GM19468 (cell line): ENCODE data around the gene SZRD1.

ENCODE experiments used
- ATAC-seq: cut with Tn5 transposase; IDR thresholded peaks from one replicate; pipeline ENCODE4 v1.9.1; 2021; ENCODE audit warnings: mild to moderate bottlenecking, moderate library complexity, moderate number of reproducible peaks; ENCODE audit not compliant: unreplicated experiment; ENCODE audit errors: extremely low read depth

Gene SZRD1

GRCh38 chr1:16393570-16394521 is 26.8 kb downstream of the SZRD1 start:
- no peak for ATAC-seq

- ATAC-seq, result no peak
Observed at GRCh38 chr1:16394977-16395376, 27.9 kb downstream of the SZRD1 start.

- no peak for ATAC-seq
Observed at GRCh38 chr1:16396591-16396990, 29.5 kb downstream of the SZRD1 start.

GRCh38 chr1:16397120-16397519 is 30.1 kb downstream of the SZRD1 start:
- no peak for ATAC-seq

- ATAC-seq, result no peak
Observed at GRCh38 chr1:16398371-16398953, 31.4 kb downstream of the SZRD1 start.

GRCh38 chr1:16402742-16403141 is 35.7 kb downstream of the SZRD1 start:
- ATAC-seq, result no peak

- ATAC-seq, result no peak
Observed at GRCh38 chr1:16405441-16405840, 38.4 kb downstream of the SZRD1 start.

GRCh38 chr1:16406868-16407267 is 39.8 kb downstream of the SZRD1 start:
- ATAC-seq, result no peak

GRCh38 chr1:16409536-16410152 is 42.6 kb downstream of the SZRD1 start:
- ATAC-seq, result no peak

GRCh38 chr1:16410803-16411202 is 43.8 kb downstream of the SZRD1 start:
- ATAC-seq, result no peak

- no peak for ATAC-seq
Observed at GRCh38 chr1:16413191-16413590, 46.1 kb downstream of the SZRD1 start.

- ATAC-seq, result no peak
Observed at GRCh38 chr1:16418823-16419425, 51.9 kb downstream of the SZRD1 start.

GRCh38 chr1:16420424-16421118 is 53.5 kb downstream of the SZRD1 start:
- peak; percentile 89 for ATAC-seq

GRCh38 chr1:16421201-16421600 is 54.2 kb downstream of the SZRD1 start:
- no peak for ATAC-seq

GRCh38 chr1:16422041-16422440 is 55.0 kb downstream of the SZRD1 start:
- ATAC-seq, result no peak

GRCh38 chr1:16425125-16426025 is 58.3 kb downstream of the SZRD1 start:
- no peak for ATAC-seq

GRCh38 chr1:16430606-16431005 is 63.6 kb downstream of the SZRD1 start:
- no peak for ATAC-seq

GRCh38 chr1:16433030-16433429 is 66.0 kb downstream of the SZRD1 start:
- no peak for ATAC-seq

GRCh38 chr1:16434007-16434406 is 67.0 kb downstream of the SZRD1 start:
- no peak for ATAC-seq
